Mononuclear cell (primary cell): Measurements from ENCODE around the gene SMPDL3A. TPM values are rescaled to one million over a fixed set of nuclear protein-coding genes. Genes with fewer than 3 reads are reported as not detected.

Source experiments
- H3K27me3 ChIP-seq: 2 replicates; pipeline ENCODE4 v1.6.0; 2011; ENCODE audit warnings: low read length, control low read depth; ENCODE audit not compliant: insufficient read depth
- H3K4me1 ChIP-seq: 2 replicates; pipeline ENCODE4 v1.5.1; 2011; ENCODE audit warnings: mild to moderate bottlenecking, low read length, control low read depth; ENCODE audit not compliant: insufficient read depth
- H3K4me3 ChIP-seq: 2 replicates; pipeline ENCODE4 v1.5.1; 2011; ENCODE audit warnings: mild to moderate bottlenecking, low read length, moderate library complexity
- H3K9me3 ChIP-seq: 2 replicates; pipeline ENCODE4 v1.5.1; 2011; ENCODE audit warnings: low read depth, mild to moderate bottlenecking, control low read depth, low read length
- total RNA-seq: library from RNA; depleted of rRNA; stranded (reverse); fragments of >200 nt; gene quantifications from one replicate; pipeline ENCODE4 v1.2.3, GENCODE V29; 2012

SMPDL3A gene
- total RNA-seq, 1 donor = 10.7 TPM

DNA sequence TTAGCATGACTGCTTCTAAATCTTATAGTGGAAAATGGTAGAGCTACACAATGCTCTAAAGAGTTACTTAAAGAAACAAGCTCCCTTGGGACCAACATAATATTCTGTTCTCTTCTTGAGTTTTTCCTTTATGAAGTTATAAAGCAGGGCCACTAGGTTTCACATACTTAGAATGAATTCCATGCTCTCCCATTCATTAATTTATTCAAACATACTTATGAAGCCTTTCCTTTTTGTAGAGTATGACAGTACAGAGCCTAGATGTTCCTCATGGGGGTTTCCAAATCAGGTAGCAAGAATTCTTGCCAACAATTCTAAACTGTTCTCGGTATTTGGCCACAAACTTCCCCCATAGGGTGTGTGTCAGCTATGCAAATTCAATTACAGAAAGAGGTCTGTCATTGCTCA lies 30.1 kb upstream of the SMPDL3A start:
- H3K4me3 ChIP-seq = no peak overlapping the region
- H3K4me1 ChIP-seq = peaks cover 16% of the 10 kb centered on the region
- H3K9me3 ChIP-seq = no peaks in the 10 kb centered on the region
- H3K27me3 ChIP-seq = no peaks in the 10 kb centered on the region

DNA sequence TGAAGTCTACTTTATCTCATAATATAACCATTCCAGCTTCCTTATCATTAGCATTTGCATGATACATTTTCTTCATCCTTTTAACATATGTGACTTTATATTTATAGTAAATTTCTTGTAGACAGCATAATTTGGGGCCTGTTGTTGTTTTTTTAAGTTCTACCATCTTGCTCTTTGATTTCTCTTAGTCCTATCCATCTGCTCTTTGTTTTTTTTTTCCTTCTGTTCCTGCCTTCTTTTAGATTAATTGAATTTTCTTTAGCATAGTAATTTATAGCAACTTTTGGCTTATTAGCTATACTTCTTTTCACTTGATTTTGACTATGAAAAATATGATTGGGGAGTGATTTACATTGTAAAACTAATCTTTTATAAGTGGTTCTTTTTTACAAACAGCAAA lies 28.7 kb upstream of the SMPDL3A start:
- Histone ChIP-seq H3K4me3 (no peak overlapping the region), H3K4me1 (peaks cover 7% of the 10 kb centered on the region), H3K9me3 (no peaks in the 10 kb centered on the region), H3K27me3 (no peaks in the 10 kb centered on the region)

DNA sequence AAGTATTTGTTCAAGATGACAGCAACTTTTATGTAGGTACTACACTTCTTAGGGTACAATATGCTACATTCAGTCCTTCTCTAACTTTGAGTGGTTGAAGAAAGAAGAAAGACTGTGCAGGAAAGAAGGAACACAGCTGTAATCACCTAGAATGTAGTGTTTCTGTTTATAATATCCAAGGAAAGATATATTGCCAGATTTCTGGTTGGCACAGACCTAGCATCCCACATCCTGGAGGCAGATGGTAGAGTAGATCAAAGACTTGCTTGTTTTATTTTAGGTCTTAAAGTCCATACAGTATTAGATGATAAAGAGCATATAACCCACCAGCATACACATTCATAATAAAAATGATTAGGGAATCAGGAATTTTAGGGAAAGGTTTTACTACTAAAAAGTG lies 22.8 kb upstream of the SMPDL3A start:
- no peaks in the 10 kb centered on the region for H3K9me3 ChIP-seq
- no peaks in the 10 kb centered on the region for H3K27me3 ChIP-seq
- H3K4me3 ChIP-seq = no peak overlapping the region
- peaks cover 10% of the 10 kb centered on the region for H3K4me1 ChIP-seq

DNA sequence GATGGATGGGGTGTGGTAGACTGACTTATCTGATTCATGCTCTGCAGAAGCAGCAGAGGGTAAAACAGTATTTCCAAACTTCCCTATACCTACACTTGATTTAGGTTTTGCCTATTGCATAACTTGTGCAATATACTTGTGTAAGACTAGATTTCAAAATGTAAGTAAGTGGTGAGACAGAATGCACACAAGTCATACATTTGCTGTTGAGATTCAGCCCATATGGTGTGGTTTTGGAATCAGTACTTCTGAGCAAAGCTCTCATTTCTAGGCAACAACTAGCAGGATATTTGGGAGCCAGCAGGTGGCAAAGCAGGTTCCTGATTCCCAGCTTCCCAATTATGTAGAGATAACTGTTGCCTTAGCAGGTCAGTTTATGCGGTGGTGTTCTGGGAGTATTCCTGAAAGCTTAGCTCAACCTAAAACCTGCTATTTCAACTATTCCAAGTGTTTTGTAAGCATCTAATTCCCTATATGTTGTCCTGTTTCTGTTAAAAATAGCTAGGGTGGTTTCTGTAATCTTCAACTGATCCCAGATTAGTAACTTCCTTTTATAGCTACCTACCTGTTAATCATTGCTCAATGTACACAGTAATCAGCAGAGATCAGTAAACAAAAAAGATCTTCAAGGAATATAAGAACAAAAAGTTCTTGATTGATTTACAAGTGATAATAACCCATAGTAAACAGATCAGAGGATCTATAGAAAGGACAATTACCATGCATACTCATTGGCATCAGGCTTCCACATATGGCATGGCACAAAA lies 18.0 kb upstream of the SMPDL3A start:
- Histone ChIP-seq H3K4me1 (peaks cover 21% of the 10 kb centered on the region), H3K9me3 (no peaks in the 10 kb centered on the region), H3K27me3 (no peaks in the 10 kb centered on the region), H3K4me3 (no peak overlapping the region)

DNA sequence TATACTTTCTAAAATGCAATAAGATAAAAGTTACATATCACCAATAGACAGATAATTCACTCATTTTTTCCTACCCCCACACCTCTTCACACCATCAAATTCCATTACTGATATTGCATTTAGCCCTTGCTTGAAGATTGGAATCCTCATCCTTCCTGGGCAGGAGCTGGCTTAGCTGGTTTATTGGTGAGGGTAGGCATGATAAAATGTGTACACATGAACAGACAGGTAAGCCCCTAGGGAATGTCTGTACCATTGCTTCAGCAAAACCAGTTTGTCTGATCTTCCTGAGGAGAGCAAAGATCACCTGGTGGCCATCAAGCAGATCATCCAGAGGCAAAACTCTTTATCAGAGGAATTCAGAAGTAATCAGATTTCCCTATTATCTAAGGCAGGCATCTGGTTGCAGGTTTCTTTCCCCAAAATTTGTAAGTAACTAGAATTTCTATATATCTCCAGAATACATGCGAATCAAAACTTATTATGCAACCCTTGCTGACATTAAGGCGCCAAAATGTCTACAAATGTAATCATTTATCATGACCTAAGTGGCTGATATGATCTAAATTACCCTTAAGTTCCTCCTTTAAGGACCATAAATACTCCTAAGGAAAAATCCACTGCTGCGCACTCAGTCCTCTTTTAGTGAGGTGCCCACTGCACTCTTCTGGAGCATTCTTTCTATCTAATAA lies 16.2 kb upstream of the SMPDL3A start:
- no peaks in the 10 kb centered on the region for H3K9me3 ChIP-seq
- no peaks in the 10 kb centered on the region for H3K27me3 ChIP-seq
- peaks cover 21% of the 10 kb centered on the region for H3K4me1 ChIP-seq
- H3K4me3 ChIP-seq = no peak overlapping the region

DNA sequence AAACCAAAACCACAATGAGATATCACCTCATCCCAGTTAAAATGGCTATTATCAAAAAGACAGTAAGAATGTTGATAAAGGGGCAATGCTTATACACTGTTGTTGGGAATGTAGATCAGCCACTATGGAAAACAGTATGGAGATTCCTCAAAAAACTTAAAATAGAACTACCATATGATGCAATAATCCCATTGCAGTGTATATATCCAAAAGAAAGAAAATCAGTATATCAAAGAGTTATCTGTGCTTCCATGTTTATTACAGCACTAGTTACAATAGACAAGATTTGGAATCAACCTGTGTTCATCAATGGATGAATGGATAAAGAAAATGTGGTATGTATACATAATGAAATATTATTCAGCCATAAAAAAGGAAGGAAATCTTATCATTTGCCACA lies 13.1 kb upstream of the SMPDL3A start:
- Histone ChIP-seq H3K9me3 (no peaks in the 10 kb centered on the region), H3K4me3 (no peak overlapping the region), H3K27me3 (peaks cover 8% of the 10 kb centered on the region), H3K4me1 (peaks cover 14% of the 10 kb centered on the region)

DNA sequence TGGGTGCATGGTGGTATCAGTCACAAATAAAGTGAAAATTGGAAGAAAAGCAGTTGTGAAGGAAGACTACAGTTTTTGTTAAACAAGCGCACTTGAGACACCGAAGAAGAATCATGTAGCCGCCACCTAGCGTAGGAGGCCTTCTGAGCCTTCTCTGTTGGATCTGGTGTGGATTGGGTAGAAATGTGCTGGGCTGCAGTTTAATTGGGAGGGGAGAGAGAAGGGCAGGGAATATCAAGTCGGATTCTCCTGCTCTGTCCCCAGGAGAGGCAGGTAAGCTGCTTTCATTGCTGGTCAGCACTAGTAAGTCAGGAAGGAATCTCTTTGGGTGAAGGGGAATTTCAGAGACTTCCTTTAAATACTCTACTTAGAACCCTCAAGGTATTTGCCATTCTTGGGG lies 10.8 kb upstream of the SMPDL3A start:
- Histone ChIP-seq H3K4me3 (no peak overlapping the region), H3K27me3 (peaks cover 22% of the 10 kb centered on the region), H3K4me1 (no peaks in the 10 kb centered on the region), H3K9me3 (no peaks in the 10 kb centered on the region)

DNA sequence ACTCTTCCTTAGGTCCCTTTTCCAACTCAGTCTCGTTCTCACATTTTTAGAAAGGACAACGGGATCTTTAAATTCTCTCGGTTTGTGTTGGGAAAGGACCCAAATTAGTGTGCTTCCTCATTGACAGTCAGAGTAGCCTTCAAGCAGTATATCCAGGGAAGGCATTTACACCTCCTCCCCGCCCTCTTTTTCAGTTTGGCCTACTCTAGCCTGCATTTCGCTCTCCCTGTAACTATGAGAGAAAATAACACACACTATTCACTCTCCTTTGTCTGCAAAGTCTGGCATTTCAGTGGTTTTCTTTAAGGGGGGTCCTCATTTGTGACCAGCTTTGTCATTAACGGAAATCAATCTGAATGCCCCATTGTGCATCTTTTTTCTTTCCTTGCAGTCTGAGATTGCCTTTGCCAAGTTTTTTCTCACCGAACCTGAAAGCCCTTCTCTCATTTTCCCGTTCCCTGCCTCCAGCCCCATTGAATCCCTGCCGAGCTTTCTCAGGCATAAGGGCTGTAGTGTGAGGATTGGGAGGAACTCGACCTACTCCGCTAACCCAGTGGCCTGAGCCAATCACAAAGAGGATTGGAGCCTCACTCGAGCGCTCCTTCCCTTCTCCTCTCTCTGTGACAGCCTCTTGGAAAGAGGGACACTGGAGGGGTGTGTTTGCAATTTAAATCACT lies 9.9 kb upstream of the SMPDL3A start:
- Histone ChIP-seq H3K9me3 (no peaks in the 10 kb centered on the region), H3K4me1 (no peaks in the 10 kb centered on the region), H3K4me3 (no peak overlapping the region), H3K27me3 (peaks cover 27% of the 10 kb centered on the region)

DNA sequence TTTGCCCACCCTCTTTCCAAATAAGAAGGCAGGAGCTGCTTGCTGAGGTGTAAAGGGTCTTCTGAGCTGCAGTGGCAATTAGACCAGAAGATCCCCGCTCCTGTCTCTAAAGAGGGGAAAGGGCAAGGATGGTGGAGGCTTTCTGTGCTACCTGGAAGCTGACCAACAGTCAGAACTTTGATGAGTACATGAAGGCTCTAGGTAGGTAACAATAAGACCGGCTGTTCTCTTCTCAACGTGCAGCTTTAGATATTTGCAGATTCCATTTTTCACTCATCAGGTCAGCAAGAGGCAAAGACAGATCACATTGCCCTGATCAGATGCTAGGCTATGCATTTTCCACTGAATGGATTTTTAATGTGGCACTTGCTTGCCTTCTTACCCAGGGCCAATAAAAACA lies 9.4 kb upstream of the SMPDL3A start, which contains the start of gene FABP7:
TSS of gene FABP7 (plus strand) at position 50 of the 400 bp plus-strand sequence. CDS start at position 129, 79 bp downstream.
- Histone ChIP-seq H3K9me3 (no peaks in the 10 kb centered on the region), H3K4me1 (no peaks in the 10 kb centered on the region), H3K4me3 (no peak within 1 kb of the TSS), H3K27me3 (peaks cover 28% of the 10 kb centered on the region)

DNA sequence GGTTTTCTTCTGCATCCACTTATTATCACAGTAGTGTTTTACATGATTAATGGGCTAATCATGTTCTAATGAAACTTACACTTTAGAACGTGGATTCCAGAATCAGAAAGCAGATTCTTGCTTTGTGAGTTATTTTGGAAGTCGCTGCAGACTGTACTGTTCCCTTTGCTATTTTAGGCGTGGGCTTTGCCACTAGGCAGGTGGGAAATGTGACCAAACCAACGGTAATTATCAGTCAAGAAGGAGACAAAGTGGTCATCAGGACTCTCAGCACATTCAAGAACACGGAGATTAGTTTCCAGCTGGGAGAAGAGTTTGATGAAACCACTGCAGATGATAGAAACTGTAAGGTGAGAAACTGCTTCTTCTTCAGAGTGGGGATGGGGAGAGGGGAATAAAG lies 8.9 kb upstream of the SMPDL3A start:
- Histone ChIP-seq H3K4me1 (no peaks in the 10 kb centered on the region), H3K27me3 (peaks cover 31% of the 10 kb centered on the region), H3K9me3 (no peaks in the 10 kb centered on the region), H3K4me3 (no peak overlapping the region)

DNA sequence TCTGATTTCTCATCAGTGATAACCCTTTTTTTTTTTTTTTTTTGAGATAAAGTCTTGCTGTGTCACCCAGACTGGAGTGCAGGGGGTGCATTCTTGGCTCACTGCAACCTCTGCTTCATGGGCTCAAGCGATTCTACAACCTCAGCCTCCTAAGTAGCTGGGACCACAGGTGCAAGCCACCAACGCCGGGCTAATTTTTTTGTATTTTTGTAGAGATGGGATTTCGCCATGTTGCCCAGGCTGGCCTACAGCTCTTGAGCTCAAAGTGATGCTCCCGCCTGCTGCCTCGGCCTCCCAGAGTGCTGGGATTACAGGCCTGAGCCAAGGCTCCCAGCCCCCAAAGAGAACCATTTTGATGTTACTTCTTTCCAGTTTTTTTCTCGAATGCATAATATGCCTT lies 7.3 kb upstream of the SMPDL3A start:
- no peaks in the 10 kb centered on the region for H3K4me1 ChIP-seq

DNA sequence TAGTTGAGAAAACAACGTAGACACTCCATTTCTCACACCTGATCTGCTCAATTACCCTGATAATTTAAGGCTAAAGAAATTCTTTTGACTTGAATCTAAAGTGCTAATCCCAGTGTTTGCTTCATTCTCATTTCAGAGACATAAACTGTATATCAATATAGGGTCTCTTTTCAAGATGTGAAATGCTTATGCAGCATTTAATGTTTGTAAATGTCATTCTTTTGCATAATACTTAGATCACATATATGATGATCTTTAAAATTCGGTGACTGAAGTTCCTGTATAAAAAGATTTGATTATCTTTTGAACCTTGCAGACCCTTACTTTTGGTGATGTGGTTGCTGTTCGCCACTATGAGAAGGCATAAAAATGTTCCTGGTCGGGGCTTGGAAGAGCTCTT lies 5.7 kb upstream of the SMPDL3A start:
- Histone ChIP-seq H3K9me3 (no peaks in the 10 kb centered on the region), H3K4me1 (peaks cover 4% of the 10 kb centered on the region), H3K4me3 (no peak overlapping the region), H3K27me3 (peaks cover 64% of the 10 kb centered on the region)

More for the DNA sequence above, 7.3 kb upstream of the SMPDL3A start:
- H3K9me3 ChIP-seq = no peaks in the 10 kb centered on the region
- H3K4me3 ChIP-seq = no peak overlapping the region
- H3K27me3 ChIP-seq = peaks cover 47% of the 10 kb centered on the region

DNA sequence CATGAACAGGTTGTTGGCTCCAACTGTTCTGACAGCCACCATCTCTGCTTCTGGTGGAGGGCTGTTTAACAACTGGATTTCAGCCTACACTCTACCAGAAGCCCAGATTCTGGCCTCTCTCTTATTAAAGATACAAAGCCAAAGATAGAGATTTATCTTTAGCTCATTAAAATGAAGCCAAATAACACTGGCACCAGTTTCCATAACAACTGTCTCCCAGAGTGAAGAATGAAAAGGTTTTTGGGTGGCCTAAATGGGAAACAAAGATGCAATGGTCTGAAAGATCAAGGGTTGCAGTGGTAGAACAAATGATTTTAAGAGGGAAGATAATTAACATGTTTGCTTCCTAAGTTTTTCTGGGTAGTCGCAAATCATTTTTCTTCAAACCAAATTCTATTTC lies 3.2 kb upstream of the SMPDL3A start:
- no peak overlapping the region for H3K4me3 ChIP-seq
- H3K27me3 ChIP-seq = peaks cover 72% of the 10 kb centered on the region
- H3K4me1 ChIP-seq = peaks cover 26% of the 10 kb centered on the region
- no peaks in the 10 kb centered on the region for H3K9me3 ChIP-seq

DNA sequence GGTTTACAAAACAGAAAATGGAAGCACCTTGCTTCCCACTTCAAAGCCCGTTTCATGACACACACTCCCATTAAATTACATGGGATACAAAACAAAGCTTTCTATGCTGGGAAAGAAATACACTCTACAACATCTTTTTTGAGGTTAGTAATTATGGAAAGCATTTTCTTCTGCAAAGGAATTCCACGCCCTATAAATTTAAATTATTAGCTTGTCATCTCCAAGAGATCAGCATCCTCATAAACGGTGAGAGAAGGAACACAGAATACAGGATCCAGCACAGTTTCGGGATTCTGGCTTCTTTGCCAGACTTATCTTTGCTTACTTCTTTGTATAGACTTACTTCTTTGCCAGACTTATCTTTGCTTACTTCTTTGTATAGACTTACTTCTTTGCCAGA lies 1.3 kb upstream of the SMPDL3A start:
- no peaks in the 10 kb centered on the region for H3K9me3 ChIP-seq
- peaks cover 31% of the 10 kb centered on the region for H3K4me1 ChIP-seq
- peaks cover 70% of the 10 kb centered on the region for H3K27me3 ChIP-seq

DNA sequence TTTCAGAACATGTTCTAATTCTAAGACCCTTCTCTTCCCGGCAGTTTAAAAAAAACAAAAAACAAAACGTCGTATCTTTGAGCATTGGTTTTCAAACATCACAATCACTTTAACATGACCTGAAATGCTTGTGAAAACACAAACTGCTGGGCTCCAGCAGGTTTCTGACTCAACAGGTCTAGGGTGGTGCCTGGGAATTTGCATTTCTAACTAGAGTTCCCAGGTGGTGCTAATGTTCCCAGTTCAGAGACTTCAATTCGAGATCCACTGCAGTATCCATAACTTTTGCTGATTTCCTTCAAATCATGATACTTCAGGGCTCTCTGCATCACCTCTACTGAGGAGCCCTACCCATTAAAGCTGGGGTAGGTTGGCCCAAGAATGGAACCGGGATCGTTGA lies 850 bp upstream of the SMPDL3A start:
- H3K4me3 ChIP-seq = no peak overlapping the region
- H3K27me3 ChIP-seq = peaks cover 65% of the 10 kb centered on the region
- no peaks in the 10 kb centered on the region for H3K9me3 ChIP-seq
- peaks cover 31% of the 10 kb centered on the region for H3K4me1 ChIP-seq

More for the DNA sequence above, 1.3 kb upstream of the SMPDL3A start:
- no peak overlapping the region for H3K4me3 ChIP-seq
